H9 (cell line): ENCODE results near the gene BTN3A1. TPM values are rescaled to one million over a fixed set of nuclear protein-coding genes. Genes with fewer than 3 reads are reported as not detected.

Experiments
- DNase-seq: peaks from one replicate; pipeline ENCODE4 v3.0.0-alpha.2; 2017
- H2AFZ ChIP-seq: one replicate; pipeline ENCODE4 v1.6.1; 2013; ENCODE audit warnings: mild to moderate bottlenecking, low read length, control low read depth, moderate library complexity
- H2AK5ac ChIP-seq: 2 replicates; pipeline ENCODE4 v1.6.1; 2013; ENCODE audit warnings: low read length, control low read depth, mixed read lengths; ENCODE audit not compliant: insufficient read length
- H2BK120ac ChIP-seq: one replicate; pipeline ENCODE4 v1.6.1; 2013; ENCODE audit warnings: low read depth, mild to moderate bottlenecking, low read length, control low read depth, inconsistent platforms; ENCODE audit not compliant: poor library complexity, severe bottlenecking
- H2BK12ac ChIP-seq: 2 replicates; pipeline ENCODE4 v1.6.1; 2013; ENCODE audit warnings: low read length, control low read depth, mixed read lengths, low read depth; ENCODE audit not compliant: insufficient read length
- H2BK15ac ChIP-seq: 2 replicates; pipeline ENCODE4 v1.6.1; 2013; ENCODE audit warnings: low read depth, low read length, control low read depth
- H2BK20ac ChIP-seq: one replicate; pipeline ENCODE4 v1.6.1; 2013; ENCODE audit warnings: low read depth, mild to moderate bottlenecking, low read length, control low read depth, inconsistent platforms; ENCODE audit not compliant: poor library complexity, severe bottlenecking
- H2BK5ac ChIP-seq: 2 replicates; pipeline ENCODE4 v1.6.1; 2013; ENCODE audit warnings: low read length, control low read depth, mixed read lengths; ENCODE audit not compliant: insufficient read length
- H3K14ac ChIP-seq: 2 replicates; pipeline ENCODE4 v1.6.1; 2013; ENCODE audit warnings: low read length, control low read depth; ENCODE audit not compliant: insufficient read depth
- H3K18ac ChIP-seq: 2 replicates; pipeline ENCODE4 v1.6.1; 2013; ENCODE audit warnings: low read depth, mild to moderate bottlenecking, mixed read lengths, low read length, control low read depth; ENCODE audit not compliant: insufficient read length
- H3K23ac ChIP-seq: 2 replicates; pipeline ENCODE4 v1.6.1; 2013; ENCODE audit warnings: low read length, control low read depth, mixed read lengths, low read depth; ENCODE audit not compliant: insufficient read length
- H3K23me2 ChIP-seq: 2 replicates; pipeline ENCODE4 v1.6.1; 2013; ENCODE audit warnings: low read depth, mild to moderate bottlenecking, mixed read lengths, low read length, control low read depth; ENCODE audit not compliant: insufficient read length, poor library complexity, severe bottlenecking
- H3K27ac ChIP-seq: 2 replicates; pipeline ENCODE4 v1.5.1; 2013; ENCODE audit warnings: low read length, control low read depth, mixed read lengths, low read depth; ENCODE audit not compliant: insufficient read length
- H3K27me3 ChIP-seq: 2 replicates; pipeline ENCODE4 v1.6.1; 2013; ENCODE audit warnings: low read length, control low read depth, inconsistent platforms; ENCODE audit not compliant: insufficient read depth
- H3K4ac ChIP-seq: 2 replicates; pipeline ENCODE4 v1.6.1; 2013; ENCODE audit warnings: low read depth, mild to moderate bottlenecking, control low read depth, inconsistent platforms, low read length, moderate library complexity
- H3K4me1 ChIP-seq: 2 replicates; pipeline ENCODE4 v1.6.1; 2013; ENCODE audit warnings: low read length, control low read depth, inconsistent platforms; ENCODE audit not compliant: insufficient read depth
- H3K4me2 ChIP-seq: 2 replicates; pipeline ENCODE4 v1.6.1; 2013; ENCODE audit warnings: low read length, control low read depth, mixed read lengths; ENCODE audit not compliant: insufficient read length, insufficient read depth
- H3K56ac ChIP-seq: 2 replicates; pipeline ENCODE4 v1.6.1; 2013; ENCODE audit warnings: low read depth, mild to moderate bottlenecking, mixed read lengths, low read length, control low read depth; ENCODE audit not compliant: insufficient read length
- H3K79me1 ChIP-seq: 2 replicates; pipeline ENCODE4 v1.6.1; 2013; ENCODE audit warnings: low read depth, mild to moderate bottlenecking, moderate library complexity, low read length, control low read depth, inconsistent platforms; ENCODE audit not compliant: insufficient read depth, poor library complexity, severe bottlenecking
- H3K79me2 ChIP-seq: 2 replicates; pipeline ENCODE4 v1.6.1; 2013; ENCODE audit warnings: low read length, control low read depth, inconsistent platforms; ENCODE audit not compliant: insufficient read depth
- H3K9ac ChIP-seq: 2 replicates; pipeline ENCODE4 v1.6.1; 2013; ENCODE audit warnings: low read length, control low read depth, mixed read lengths; ENCODE audit not compliant: insufficient read length; ENCODE audit errors: extremely low read depth
- H3K9me3 ChIP-seq: one replicate; pipeline ENCODE4 v1.6.1; 2013; ENCODE audit warnings: low read depth, low read length, inconsistent platforms; ENCODE audit not compliant: control insufficient read depth
- H3T11ph ChIP-seq: one replicate; pipeline ENCODE4 v1.6.1; 2013; ENCODE audit warnings: mild to moderate bottlenecking, low read length, control low read depth, inconsistent platforms
- H4K20me1 ChIP-seq: one replicate; pipeline ENCODE4 v1.6.1; 2013; ENCODE audit not compliant: control insufficient read depth, insufficient read length, insufficient read depth
- H4K5ac ChIP-seq: 2 replicates; pipeline ENCODE4 v1.6.1; 2013; ENCODE audit warnings: low read depth, mild to moderate bottlenecking, mixed read lengths, low read length, control low read depth; ENCODE audit not compliant: insufficient read length
- H4K8ac ChIP-seq: replicated peaks from 2 replicates; pipeline ENCODE4 v1.6.1; 2013; ENCODE audit warnings: low read length, control low read depth, mixed read lengths, low read depth; ENCODE audit not compliant: insufficient read length
- H4K91ac ChIP-seq: 2 replicates; pipeline ENCODE4 v1.6.1; 2013; ENCODE audit warnings: low read depth, mild to moderate bottlenecking, moderate library complexity, mixed read lengths, low read length, control low read depth; ENCODE audit not compliant: insufficient read length
- H3K27ac Mint-ChIP-seq, 3 experiments: 2 replicates in 2 of 3; 3 replicates in 1 of 3; pipeline ENCODE4 v1.8.0; 2020 to 2021; ENCODE audit warnings: mixed read lengths in 3 of 3, mild to moderate bottlenecking in 1 of 3, moderate library complexity in 1 of 3
- H3K27me3 Mint-ChIP-seq: 2 replicates; pipeline ENCODE4 v1.8.0; 2021; ENCODE audit warnings: low read depth, mild to moderate bottlenecking, moderate library complexity, mixed read lengths
- H3K36me3 Mint-ChIP-seq, 3 experiments: 2 replicates in 2 of 3; 3 replicates in 1 of 3; pipeline ENCODE4 v1.8.0; 2020 to 2021; ENCODE audit warnings: low read depth in 3 of 3, mixed read lengths in 3 of 3; ENCODE audit not compliant: insufficient read depth in 1 of 3
- H3K4me1 Mint-ChIP-seq, 2 experiments: 2 replicates each; pipeline ENCODE4 v1.8.0; 2020; ENCODE audit warnings: mixed read lengths in 2 of 2
- H3K4me3 Mint-ChIP-seq, 2 experiments: 2 replicates in 1 of 2; 3 replicates in 1 of 2; pipeline ENCODE4 v1.8.0; 2020 to 2021; ENCODE audit warnings: mild to moderate bottlenecking in 2 of 2, mixed read lengths in 2 of 2, moderate library complexity in 1 of 2
- H3K9me3 Mint-ChIP-seq, 2 experiments: 2 replicates in 1 of 2; 3 replicates in 1 of 2; pipeline ENCODE4 v1.8.0; 2020; ENCODE audit warnings: mild to moderate bottlenecking in 2 of 2, mixed read lengths in 2 of 2, moderate library complexity in 1 of 2
- WGBS: extraction: QIAGEN DNeasy Blood & Tissue Kit; methylation state at CpG from one replicate; pipeline ENCODE4 v1.1.7; 2013; ENCODE audit warnings: missing lambda C conversion rate, low lambda C conversion rate, mixed read lengths; ENCODE audit not compliant: insufficient read length; ENCODE audit errors: extremely low coverage; 5-methylcytosine and 5-hydroxymethylcytosine counted together
- total RNA-seq: library from RNA; stranded (reverse); gene quantifications from 2 replicates; pipeline ENCODE4 v1.2.1, GENCODE V29; 2021
- TF ChIP-seq, protein P1 (sequence below): fragments of 200-600 bp; sonication (generic); conservative IDR thresholded peaks from 3 replicates; pipeline ENCODE4 v1.8.0; 2021; ENCODE audit warnings: antibody characterized with exemption, mild to moderate bottlenecking

The BTN3A1 gene
- total RNA-seq, 1 experiment from 2014 or later, result 2.5 TPM

GRCh38 chr6:26362836-26363220 lies 39.2 kb upstream of the BTN3A1 start:
- TF ChIP-seq, protein P1, sequence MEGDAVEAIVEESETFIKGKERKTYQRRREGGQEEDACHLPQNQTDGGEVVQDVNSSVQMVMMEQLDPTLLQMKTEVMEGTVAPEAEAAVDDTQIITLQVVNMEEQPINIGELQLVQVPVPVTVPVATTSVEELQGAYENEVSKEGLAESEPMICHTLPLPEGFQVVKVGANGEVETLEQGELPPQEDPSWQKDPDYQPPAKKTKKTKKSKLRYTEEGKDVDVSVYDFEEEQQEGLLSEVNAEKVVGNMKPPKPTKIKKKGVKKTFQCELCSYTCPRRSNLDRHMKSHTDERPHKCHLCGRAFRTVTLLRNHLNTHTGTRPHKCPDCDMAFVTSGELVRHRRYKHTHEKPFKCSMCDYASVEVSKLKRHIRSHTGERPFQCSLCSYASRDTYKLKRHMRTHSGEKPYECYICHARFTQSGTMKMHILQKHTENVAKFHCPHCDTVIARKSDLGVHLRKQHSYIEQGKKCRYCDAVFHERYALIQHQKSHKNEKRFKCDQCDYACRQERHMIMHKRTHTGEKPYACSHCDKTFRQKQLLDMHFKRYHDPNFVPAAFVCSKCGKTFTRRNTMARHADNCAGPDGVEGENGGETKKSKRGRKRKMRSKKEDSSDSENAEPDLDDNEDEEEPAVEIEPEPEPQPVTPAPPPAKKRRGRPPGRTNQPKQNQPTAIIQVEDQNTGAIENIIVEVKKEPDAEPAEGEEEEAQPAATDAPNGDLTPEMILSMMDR, result no peak
- H2BK120ac ChIP-seq, result no peak overlapping the region
- no peak overlapping the region for H3K4me2 ChIP-seq
- no peaks in the 10 kb centered on the region for H3K79me1 ChIP-seq
- no peaks in the 10 kb centered on the region for H4K20me1 ChIP-seq
- no CpG with 5 or more reads among the region's 3 CpGs for WGBS
- no peak overlapping the region for H4K8ac ChIP-seq
- Mint-ChIP-seq H3K4me3 (no peak overlapping the region), H3K4me1 (no peaks in the 10 kb centered on the region), H3K9me3 (no peaks in the 10 kb centered on the region), H3K27me3 (no peaks in the 10 kb centered on the region), H3K36me3 (no peaks in the 10 kb centered on the region), H3K27ac (no peak overlapping the region)
- DNase-seq, result no peak
- H2BK15ac ChIP-seq, result no peak overlapping the region
- no peak overlapping the region for H3K27ac ChIP-seq
- H3K14ac ChIP-seq, result no peak overlapping the region
- H3K79me2 ChIP-seq, result no peaks in the 10 kb centered on the region
- H3K27me3 ChIP-seq, result no peaks in the 10 kb centered on the region
- no peak overlapping the region for H2AFZ ChIP-seq
- H4K5ac ChIP-seq, result no peak overlapping the region
- H3T11ph ChIP-seq, result no peak overlapping the region
- no peak overlapping the region for H2BK5ac ChIP-seq
- no peak overlapping the region for H3K23ac ChIP-seq
- H3K18ac ChIP-seq, result no peak overlapping the region
- no peaks in the 10 kb centered on the region for H3K9me3 ChIP-seq
- no peak overlapping the region for H2AK5ac ChIP-seq
- H3K9ac ChIP-seq, result no peak overlapping the region
- no peak overlapping the region for H3K4ac ChIP-seq
- no peak overlapping the region for H2BK20ac ChIP-seq
- no peak overlapping the region for H2BK12ac ChIP-seq
- H4K91ac ChIP-seq, result no peak overlapping the region
- no peak overlapping the region for H3K56ac ChIP-seq
- no peaks in the 10 kb centered on the region for H3K4me1 ChIP-seq
- H3K23me2 ChIP-seq, result no peaks in the 10 kb centered on the region
